NT2/D1 (cell line): Measurements from ENCODE around the gene PPP1R12B.

Experiments
- YY1 ChIP-seq: IDR thresholded peaks from 2 replicates; pipeline ENCODE4 v1.6.1; 2011; ENCODE audit not compliant: insufficient read length, insufficient read depth
- ZNF274 ChIP-seq: IDR thresholded peaks from 2 replicates; pipeline ENCODE4 v1.6.1; 2011; ENCODE audit warnings: mild to moderate bottlenecking, low read depth, low read length

GRCh38 chr1:202577381-202577780 lies 228.9 kb downstream of the PPP1R12B start:
- TF ChIP-seq YY1 (no peak), ZNF274 (no peak)
